Osteocyte (in vitro differentiated cells): Measurements from ENCODE around the gene B3GALNT1. TPM values are rescaled to one million over a fixed set of nuclear protein-coding genes. Genes with fewer than 3 reads are reported as not detected.

ENCODE experiments used
- DNase-seq: peaks from one replicate; pipeline ENCODE4 v3.0.0; 2021; ENCODE audit warnings: mixed read lengths; ENCODE audit not compliant: unreplicated experiment; ENCODE audit errors: extremely low spot score
- H3K27ac Mint-ChIP-seq: one replicate; pipeline ENCODE4 v1.8.0; 2021; ENCODE audit warnings: mild to moderate bottlenecking, mixed read lengths; ENCODE audit not compliant: unreplicated experiment
- H3K27me3 Mint-ChIP-seq: one replicate; pipeline ENCODE4 v1.8.0; 2021; ENCODE audit warnings: mixed read lengths; ENCODE audit not compliant: unreplicated experiment
- H3K36me3 Mint-ChIP-seq: one replicate; pipeline ENCODE4 v1.8.0; 2021; ENCODE audit warnings: mixed read lengths; ENCODE audit not compliant: unreplicated experiment
- H3K4me1 Mint-ChIP-seq: one replicate; pipeline ENCODE4 v1.8.0; 2021; ENCODE audit warnings: mixed read lengths; ENCODE audit not compliant: unreplicated experiment
- H3K4me3 Mint-ChIP-seq: one replicate; pipeline ENCODE4 v1.8.0; 2021; ENCODE audit warnings: mild to moderate bottlenecking, moderate library complexity, mixed read lengths; ENCODE audit not compliant: unreplicated experiment
- H3K9me3 Mint-ChIP-seq: one replicate; pipeline ENCODE4 v1.8.0; 2021; ENCODE audit warnings: mixed read lengths; ENCODE audit not compliant: unreplicated experiment
- CTCF ChIP-seq: fragments of 200-600 bp; sonication (generic); IDR thresholded peaks from 2 replicates; pipeline ENCODE4 v1.5.0; 2021; ENCODE audit warnings: antibody characterized with exemption, mild to moderate bottlenecking, moderate library complexity
- total RNA-seq: library from RNA; stranded (reverse); gene quantifications from 2 replicates; pipeline ENCODE4 v1.2.1, GENCODE V29; 2021

The B3GALNT1 gene
- total RNA-seq, 1 donor from 2014 or later = 15.0 TPM

GRCh38 chr3:161083131-161083530 lies 22.0 kb downstream of the B3GALNT1 start:
- no peaks in the 10 kb centered on the region for H3K27me3 Mint-ChIP-seq
- H3K27ac Mint-ChIP-seq = no peak overlapping the region
- no peak for TF ChIP-seq CTCF
- H3K4me1 Mint-ChIP-seq = no peaks in the 10 kb centered on the region
- DNase-seq = no peak
- no peak overlapping the region for H3K4me3 Mint-ChIP-seq
- H3K36me3 Mint-ChIP-seq = peaks cover 15% of the 10 kb centered on the region
- no peaks in the 10 kb centered on the region for H3K9me3 Mint-ChIP-seq

GRCh38 chr3:161082063-161082462 lies 23.1 kb downstream of the B3GALNT1 start:
- H3K27ac Mint-ChIP-seq = no peak overlapping the region
- H3K4me3 Mint-ChIP-seq = no peak overlapping the region
- no peak for TF ChIP-seq CTCF
- no peak for DNase-seq
- no peaks in the 10 kb centered on the region for H3K9me3 Mint-ChIP-seq
- peaks cover 15% of the 10 kb centered on the region for H3K36me3 Mint-ChIP-seq
- no peaks in the 10 kb centered on the region for H3K27me3 Mint-ChIP-seq
- H3K4me1 Mint-ChIP-seq = peaks cover 10% of the 10 kb centered on the region

- peaks cover 10% of the 10 kb centered on the region for H3K4me1 Mint-ChIP-seq
- H3K9me3 Mint-ChIP-seq = no peaks in the 10 kb centered on the region
- H3K36me3 Mint-ChIP-seq = peaks cover 15% of the 10 kb centered on the region
- H3K27me3 Mint-ChIP-seq = no peaks in the 10 kb centered on the region
- no peak for TF ChIP-seq CTCF
- H3K27ac Mint-ChIP-seq = no peak overlapping the region
- DNase-seq = no peak
- no peak overlapping the region for H3K4me3 Mint-ChIP-seq
Observed at GRCh38 chr3:161081633-161082032, 23.5 kb downstream of the B3GALNT1 start.

- Mint-ChIP-seq H3K36me3 (no peaks in the 10 kb centered on the region), H3K27me3 (no peaks in the 10 kb centered on the region), H3K4me1 (peaks cover 26% of the 10 kb centered on the region)
Observed at GRCh38 chr3:161073181-161073580, 32.0 kb downstream of the B3GALNT1 start.

GRCh38 chr3:161072751-161073150 lies 32.4 kb downstream of the B3GALNT1 start:
- Mint-ChIP-seq H3K4me3 (no peak overlapping the region), H3K4me1 (peaks cover 24% of the 10 kb centered on the region), H3K27ac (no peak overlapping the region), H3K27me3 (no peaks in the 10 kb centered on the region), H3K9me3 (no peaks in the 10 kb centered on the region), H3K36me3 (no peaks in the 10 kb centered on the region)
- DNase-seq = no peak
- no peak for TF ChIP-seq CTCF

More at GRCh38 chr3:161073181-161073580, 32.0 kb downstream of the B3GALNT1 start:
- Mint-ChIP-seq H3K9me3 (no peaks in the 10 kb centered on the region), H3K27ac (no peak overlapping the region), H3K4me3 (no peak overlapping the region)
- DNase-seq = no peak
- TF ChIP-seq CTCF = no peak
